ENCODE results near the gene RGS3. TPM values are rescaled to one million over a fixed set of nuclear protein-coding genes. Genes with fewer than 3 reads are reported as not detected.

RGS3 gene
- polyA plus RNA-seq, 2 of the 4 experiments (the other 2 are of a cell fraction): 19.6 to 22.9 TPM

DNA sequence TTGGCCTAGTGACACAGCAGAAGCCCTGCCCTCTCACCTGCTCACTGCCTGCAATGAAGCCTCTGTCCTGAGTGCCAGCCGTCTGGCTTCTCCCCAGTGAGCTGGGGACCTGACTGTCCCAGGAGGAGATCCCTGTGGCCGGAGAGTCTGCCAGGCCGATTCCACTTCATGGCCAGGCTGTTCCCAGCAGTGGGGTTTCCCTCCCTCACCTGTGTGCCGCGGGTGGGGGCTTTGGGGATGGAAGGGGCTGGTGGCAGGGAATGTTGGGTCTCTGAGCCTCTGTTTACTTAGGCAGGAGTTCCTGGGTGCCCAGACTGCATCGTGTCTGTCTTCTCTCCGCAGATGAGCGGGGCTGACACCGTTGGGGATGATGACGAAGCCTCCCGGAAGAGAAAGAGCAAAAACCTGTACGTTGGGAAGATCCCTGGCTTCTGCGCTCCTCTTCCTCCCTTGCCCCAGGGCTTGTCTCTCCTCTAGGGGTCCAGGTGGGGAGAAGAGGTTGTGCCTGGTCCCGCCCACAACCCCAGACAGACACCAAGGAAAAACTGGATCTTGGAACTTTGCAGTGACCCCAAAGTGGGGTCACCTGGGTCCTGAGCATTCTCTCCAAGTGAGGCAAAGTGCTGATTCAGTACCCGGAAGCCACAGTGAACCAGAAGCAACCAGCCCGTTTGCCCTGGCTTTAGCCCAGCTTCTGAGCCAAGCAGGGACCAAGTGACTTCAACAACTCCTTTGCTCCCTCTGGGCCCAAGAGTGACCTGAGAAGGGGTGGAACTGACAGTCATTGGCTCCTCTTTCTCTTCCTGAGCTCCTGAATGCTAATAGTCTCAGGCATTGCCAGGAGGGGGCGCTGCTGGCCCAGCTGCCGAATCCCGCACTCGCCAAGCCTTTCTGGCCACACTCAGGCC, 127.7 kb downstream of the RGS3 start:
- CTCF ChIA-PET: interaction anchor here (0.6 to 31.8 kb wide), 56 partner anchors 13 to 316 kb away, joined by 3 to 1349 read pairs (median 5); partner anchors contain the start of genes ALAD, C9orf43, CDC26 and HDHD3
- no peak for FAIRE-seq
- ATAC-seq: peak; percentile 57 to 68
- TF ChIP-seq TP53 (CRISPR knock-in tag; IDR thresholded peaks at IDR 0.05): no peak
- peak; percentile 99 for TF ChIP-seq SMC3 (IDR thresholded peaks at IDR 0.05)
- TF ChIP-seq, protein P1, sequence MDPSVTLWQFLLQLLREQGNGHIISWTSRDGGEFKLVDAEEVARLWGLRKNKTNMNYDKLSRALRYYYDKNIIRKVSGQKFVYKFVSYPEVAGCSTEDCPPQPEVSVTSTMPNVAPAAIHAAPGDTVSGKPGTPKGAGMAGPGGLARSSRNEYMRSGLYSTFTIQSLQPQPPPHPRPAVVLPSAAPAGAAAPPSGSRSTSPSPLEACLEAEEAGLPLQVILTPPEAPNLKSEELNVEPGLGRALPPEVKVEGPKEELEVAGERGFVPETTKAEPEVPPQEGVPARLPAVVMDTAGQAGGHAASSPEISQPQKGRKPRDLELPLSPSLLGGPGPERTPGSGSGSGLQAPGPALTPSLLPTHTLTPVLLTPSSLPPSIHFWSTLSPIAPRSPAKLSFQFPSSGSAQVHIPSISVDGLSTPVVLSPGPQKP (IDR thresholded peaks at IDR 0.05; ENCODE audit: low read depth, low read length): no peak
- TF ChIP-seq RNF2 (IDR thresholded peaks at IDR 0.05; ENCODE audit: borderline replicate concordance, low read depth): no peak
- TF ChIP-seq, protein P2, sequence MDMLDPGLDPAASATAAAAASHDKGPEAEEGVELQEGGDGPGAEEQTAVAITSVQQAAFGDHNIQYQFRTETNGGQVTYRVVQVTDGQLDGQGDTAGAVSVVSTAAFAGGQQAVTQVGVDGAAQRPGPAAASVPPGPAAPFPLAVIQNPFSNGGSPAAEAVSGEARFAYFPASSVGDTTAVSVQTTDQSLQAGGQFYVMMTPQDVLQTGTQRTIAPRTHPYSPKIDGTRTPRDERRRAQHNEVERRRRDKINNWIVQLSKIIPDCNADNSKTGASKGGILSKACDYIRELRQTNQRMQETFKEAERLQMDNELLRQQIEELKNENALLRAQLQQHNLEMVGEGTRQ (IDR thresholded peaks at IDR 0.05): no peak
- no peak for TF ChIP-seq POLR2A (IDR thresholded peaks at IDR 0.05; ENCODE audit: low read length)
- no peak for TF ChIP-seq NFE2L2 (conservative IDR thresholded peaks at IDR 0.05; ENCODE audit: low read length)
- peak; percentile 65 for TF ChIP-seq MAFK (IDR thresholded peaks at IDR 0.05; ENCODE audit: partially characterized antibody)
- no peak for TF ChIP-seq ZSCAN20 (CRISPR knock-in tag; IDR thresholded peaks at IDR 0.05)
- TF ChIP-seq, protein P3, sequence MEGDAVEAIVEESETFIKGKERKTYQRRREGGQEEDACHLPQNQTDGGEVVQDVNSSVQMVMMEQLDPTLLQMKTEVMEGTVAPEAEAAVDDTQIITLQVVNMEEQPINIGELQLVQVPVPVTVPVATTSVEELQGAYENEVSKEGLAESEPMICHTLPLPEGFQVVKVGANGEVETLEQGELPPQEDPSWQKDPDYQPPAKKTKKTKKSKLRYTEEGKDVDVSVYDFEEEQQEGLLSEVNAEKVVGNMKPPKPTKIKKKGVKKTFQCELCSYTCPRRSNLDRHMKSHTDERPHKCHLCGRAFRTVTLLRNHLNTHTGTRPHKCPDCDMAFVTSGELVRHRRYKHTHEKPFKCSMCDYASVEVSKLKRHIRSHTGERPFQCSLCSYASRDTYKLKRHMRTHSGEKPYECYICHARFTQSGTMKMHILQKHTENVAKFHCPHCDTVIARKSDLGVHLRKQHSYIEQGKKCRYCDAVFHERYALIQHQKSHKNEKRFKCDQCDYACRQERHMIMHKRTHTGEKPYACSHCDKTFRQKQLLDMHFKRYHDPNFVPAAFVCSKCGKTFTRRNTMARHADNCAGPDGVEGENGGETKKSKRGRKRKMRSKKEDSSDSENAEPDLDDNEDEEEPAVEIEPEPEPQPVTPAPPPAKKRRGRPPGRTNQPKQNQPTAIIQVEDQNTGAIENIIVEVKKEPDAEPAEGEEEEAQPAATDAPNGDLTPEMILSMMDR (IDR thresholded peaks at IDR 0.05): peak; percentile 96
- TF ChIP-seq RAD21 (conservative IDR thresholded peaks at IDR 0.05 in 1 of 2, IDR thresholded peaks at IDR 0.05 in 1 of 2): peak; percentile 98
- Histone ChIP-seq H3K9me3 (no peaks in the 10 kb centered on the region), H3K27ac (peak overlapping the region; percentile 28 to 53; a peak in 4 of 6 replicates), H3K4me3 (no peak overlapping the region), H3K4me1 (peaks cover 21% of the 10 kb centered on the region), H3K4me2 (no peak overlapping the region)
- 46% methylated on average over 16 of the region's 20 CpGs for WGBS (ENCODE audit: missing lambda C conversion rate)
- POLR2A ChIA-PET: interaction anchor here (0.6 to 1.1 kb wide), 3 partner anchors 64 to 356 kb away, joined by 3 to 5 read pairs (median 3); no protein-coding TSS in a partner anchor
- DNase-seq (ENCODE audit: low read depth in 1 of 2, low spot score in 1 of 2): peak; percentile 72 to 77

DNA sequence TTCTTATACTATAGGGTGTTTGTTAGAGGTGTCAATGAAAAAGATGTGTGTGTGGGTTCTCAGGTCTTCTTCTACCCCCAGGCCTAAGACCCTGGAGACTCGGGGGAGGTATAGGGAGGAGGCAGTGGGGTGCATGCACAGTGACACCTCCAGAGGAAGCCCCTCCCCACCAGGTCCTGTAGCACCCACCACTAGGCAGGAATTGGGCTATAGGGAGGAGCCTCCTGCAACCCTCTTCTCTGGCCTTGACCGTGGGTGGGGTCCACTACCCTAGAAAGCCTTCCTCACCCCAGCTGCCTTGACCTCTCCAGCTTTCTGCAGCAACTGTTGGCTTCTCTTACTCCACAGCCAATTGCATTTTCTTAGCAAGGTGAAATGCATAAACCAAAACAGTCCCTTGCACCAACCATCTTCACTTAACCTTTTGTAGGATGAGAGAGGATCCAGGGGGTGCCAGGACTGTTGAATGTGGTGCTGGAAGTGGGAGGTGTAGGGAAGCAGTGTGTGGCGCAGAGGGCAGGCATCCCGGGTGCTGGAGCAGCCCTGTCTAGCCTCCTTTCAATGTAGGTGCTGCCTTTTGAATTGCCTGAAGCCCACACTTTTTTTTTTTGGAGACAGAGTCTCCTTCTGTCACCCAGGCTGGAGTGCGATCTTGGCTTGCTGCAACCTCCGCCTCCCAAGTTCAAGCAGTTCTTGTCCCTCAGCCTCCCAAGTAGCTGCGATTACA, 128.5 kb downstream of the RGS3 start:
- Histone ChIP-seq H3K9me3 (no peaks in the 10 kb centered on the region), H3K4me1 (peaks cover 21% of the 10 kb centered on the region), H3K4me2 (no peak overlapping the region), H3K4me3 (no peak overlapping the region), H3K27ac (peak overlapping the region in 1 of 2 experiments; percentile 91; a peak in 3 of 6 replicates)
- WGBS (ENCODE audit: missing lambda C conversion rate): 70% methylated on average over 7 of the region's 7 CpGs
- ATAC-seq (peak; percentile 1 to 11; a peak in 3 of 6 replicates), FAIRE-seq (no peak), DNase-seq (ENCODE audit: low read depth in 1 of 2, low spot score in 1 of 2) (no peak)
- ChIA-PET POLR2A (interaction anchor here (0.6 to 1.1 kb wide), 2 partner anchors 63 to 66 kb away, joined by 3 to 5 read pairs; no protein-coding TSS in a partner anchor), CTCF (interaction anchor here (0.6 to 31.8 kb wide), 54 partner anchors 14 to 317 kb away, joined by 3 to 1349 read pairs (median 5); partner anchors contain the start of genes ALAD, C9orf43, CDC26 and HDHD3)
- TF ChIP-seq, protein P4, sequence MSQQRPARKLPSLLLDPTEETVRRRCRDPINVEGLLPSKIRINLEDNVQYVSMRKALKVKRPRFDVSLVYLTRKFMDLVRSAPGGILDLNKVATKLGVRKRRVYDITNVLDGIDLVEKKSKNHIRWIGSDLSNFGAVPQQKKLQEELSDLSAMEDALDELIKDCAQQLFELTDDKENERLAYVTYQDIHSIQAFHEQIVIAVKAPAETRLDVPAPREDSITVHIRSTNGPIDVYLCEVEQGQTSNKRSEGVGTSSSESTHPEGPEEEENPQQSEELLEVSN (IDR thresholded peaks at IDR 0.05; ENCODE audit: borderline replicate concordance, low read depth): no peak

Data from A549 (cell line).